CD4-positive, alpha-beta T cell treated with Interleukin-6 for 4 hours (primary cell): ENCODE data around the gene LSMEM2.
A peak's percentile ranks its signal among the peaks of the same experiment; 100 is the strongest.

Experiments
- DNase-seq: peaks from one replicate; pipeline ENCODE4 v3.0.0-alpha.2; 2020; ENCODE audit warnings: mixed read lengths

LSMEM2 gene

DNA sequence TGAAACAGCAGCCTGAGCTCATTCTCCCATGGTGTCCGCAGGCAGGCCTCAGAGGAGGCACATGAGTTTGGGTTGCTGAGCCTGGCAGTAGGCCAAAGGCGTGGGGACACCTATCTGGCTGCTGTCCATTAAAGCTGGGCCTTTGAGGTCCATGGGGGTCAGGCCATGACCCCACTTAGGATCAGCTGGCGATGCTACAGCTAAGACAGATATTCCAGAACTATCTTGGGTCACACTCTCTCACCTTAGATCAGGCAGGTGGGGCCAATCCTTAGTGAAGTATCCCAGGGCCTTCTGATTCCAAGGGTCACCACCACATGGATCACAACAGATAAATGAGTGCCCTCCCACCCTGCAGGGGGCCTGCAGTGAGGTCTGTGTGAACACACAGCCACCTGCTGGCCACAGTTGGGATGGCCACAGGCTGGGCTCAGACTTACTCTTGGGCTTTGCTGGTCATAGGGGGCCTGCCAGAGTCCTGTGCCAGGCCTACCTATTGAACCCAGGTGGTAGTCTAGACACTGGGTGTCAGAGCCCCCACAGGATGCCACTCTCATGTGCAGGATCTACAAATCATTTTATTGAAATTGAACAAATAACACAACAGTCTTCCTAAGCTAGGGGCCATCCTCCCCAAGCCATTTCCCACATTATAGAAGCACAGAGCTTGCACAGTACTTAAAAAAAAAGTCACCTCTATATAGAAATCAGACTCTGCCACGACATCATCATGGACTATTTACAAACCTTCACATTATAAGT is 45.6 kb downstream of the LSMEM2 start:
- peak; percentile 67 for DNase-seq

DNA sequence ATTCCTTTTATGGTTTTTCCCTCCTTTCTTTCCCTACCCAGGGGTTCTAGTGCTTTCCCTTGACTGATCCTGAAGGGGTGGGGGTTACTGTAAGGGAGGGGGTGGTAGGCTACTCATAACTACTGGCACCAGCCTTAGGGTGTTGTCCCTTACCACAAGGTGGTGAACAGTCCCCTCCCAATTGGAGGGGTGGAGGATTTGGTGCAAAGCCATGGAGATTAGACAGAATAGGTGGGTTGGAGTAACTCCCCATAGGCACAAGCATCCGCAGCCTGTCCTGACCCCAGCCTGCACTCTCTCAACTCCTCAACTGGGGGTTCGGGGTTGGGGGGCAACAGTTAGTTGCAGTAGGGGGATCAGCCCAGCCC is 46.2 kb downstream of the LSMEM2 start:
- no peak for DNase-seq

DNA sequence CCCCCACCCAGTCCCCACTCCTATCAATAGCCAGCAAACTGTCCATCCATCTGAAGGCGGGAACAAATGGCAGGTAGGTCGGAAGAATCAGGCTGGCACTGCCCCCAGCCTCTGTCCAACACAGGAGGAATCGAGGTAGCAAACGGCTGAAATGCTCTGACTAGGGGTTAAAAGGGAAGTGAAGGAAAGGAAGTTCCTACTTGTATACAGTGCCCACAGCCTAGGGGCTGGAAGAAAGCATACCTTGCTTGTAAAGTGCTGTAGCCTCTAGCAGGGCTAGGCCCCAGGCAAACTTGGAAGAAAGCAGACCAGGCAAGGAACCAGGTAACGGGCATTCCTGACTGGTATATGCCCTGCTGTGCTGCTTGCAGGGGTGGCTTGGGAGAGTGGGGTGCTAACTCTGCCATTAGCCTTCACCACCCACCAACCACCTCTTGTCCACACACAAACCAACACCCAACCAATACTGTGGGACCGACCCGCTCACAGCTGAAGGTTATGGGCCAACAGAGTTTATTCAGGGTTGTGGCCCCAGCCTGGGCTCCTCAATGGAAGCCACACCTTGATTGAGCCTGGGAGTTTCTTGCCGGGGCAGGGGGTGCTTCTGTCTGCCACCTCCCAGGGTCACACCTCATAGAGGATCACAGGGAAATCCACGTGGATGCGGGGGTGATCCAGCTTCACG is 46.8 kb downstream of the LSMEM2 start:
- DNase-seq: no peak

DNA sequence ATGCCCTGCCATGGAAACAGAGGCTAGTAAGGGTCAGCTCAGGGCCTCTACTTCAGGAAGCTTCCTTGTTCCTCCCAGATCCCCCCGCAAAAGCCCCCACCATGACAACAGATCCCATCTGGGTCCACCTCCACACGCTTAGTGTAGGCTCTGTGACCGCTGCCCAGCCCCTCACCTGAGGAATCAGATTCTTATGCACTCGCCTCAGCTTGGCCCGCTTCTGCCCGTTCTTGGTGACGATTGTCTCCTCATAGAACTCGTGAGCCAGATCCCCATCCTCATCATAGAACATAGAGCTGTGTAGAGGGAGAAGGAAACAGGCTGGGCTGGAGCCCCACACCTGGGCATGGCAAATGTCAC is 47.3 kb downstream of the LSMEM2 start:
- no peak for DNase-seq

DNA sequence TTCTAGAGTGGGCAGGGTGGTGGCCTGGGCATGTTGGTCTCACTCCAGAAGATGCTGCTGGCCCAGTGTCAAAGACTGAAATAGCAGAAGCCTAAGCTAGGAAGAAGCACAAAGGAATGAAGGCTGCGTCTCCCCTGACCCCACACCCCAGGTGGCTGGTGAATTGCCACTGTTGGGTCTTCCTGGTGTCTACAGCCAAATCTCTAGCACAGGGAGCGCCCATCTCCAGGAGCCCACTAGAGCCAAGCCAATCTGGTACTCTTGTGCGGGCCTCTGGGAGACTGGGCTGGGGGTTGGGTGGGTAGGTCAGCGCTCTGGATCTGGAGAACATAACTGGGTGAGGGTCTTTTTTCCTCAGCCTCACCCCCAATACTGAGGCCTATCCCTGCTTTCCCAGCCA is 48.2 kb downstream of the LSMEM2 start:
- DNase-seq: no peak

DNA sequence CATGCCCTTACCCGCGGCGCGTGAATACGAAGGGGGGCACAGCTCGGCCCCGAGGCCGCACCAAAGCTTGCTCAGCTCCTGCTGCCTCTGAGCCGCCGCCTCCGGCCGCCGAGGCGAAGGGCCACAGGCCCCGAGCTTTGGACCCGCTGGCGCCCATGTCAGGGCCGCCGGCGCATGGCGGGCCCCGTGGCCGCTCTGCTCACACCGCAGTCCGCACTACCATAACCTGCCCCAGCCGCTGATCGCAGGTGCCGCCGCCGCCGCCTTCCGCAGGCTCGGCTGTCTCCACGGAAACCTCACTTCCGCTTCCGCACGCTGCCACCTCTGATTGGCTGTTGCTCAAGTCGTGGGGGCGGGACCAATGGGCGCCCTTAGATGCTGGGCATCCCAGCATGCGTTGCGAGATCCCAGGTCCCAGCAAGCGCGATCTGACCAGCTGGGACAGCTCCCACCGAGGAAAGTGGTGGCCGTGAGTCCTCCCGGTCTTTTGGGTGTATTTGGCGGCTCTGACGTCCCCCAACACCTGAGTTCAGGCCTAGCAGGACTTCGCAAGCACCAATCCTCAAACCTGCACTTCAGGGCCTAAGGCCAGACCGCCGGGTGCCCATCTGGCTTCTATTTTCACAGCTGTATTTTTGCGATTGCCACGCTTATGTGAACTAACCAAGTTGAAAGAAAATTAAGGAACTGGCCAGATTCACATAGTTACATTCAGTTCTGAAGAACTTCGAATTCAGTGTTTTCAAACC is 49.2 kb downstream of the LSMEM2 start, which contains the start of gene TUSC2:
TUSC2 (minus strand) TSS at position 281 of the 749 bp plus-strand sequence; CDS start at position 157, 124 bp downstream.
- peak; percentile 97 for DNase-seq

DNA sequence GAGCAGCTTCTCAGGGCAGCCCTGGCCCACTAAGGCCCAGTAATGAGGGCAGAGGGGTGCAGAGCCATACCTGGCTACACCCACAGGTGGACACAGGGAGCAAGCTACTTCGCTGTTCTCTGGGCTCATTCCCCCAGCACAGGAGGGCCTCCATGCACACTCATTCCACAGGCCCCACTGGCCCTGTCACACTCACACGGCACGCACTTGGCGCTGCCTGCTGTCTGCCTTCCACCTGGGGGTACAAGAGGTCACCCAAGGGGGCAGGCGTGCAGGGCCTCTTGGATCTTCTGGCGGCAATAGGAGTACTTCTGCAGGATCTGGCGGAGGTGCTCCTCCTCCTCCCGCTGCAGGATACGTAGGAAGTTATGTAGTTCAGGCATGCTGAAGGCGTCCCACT is 51.4 kb downstream of the LSMEM2 start:
- DNase-seq: no peak

DNA sequence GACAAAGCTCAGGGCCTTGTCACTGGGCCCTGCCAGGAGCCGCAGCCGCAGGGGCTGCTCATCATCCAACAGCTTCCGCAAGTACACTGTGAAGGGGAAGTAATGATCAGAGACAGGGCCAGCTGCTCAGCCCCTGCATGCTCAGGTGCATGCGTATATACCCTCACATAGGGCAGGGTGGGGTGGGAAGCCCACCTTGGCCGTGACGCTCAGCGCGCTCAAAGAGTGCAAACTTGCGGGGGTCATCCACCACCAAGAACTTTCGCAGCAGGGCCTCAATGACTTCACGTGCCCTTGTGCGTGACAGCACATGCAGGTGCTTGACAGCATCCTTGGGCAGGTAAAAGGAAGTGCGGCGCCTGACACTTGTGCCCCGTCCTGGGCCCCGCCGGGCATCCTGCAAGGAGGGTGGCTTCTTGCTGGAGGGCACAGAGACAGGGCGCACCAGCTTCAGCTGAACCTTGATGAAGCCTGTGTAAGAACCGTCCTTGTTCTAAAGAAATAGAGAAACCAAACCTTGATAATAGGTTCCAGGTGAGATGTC is 52.5 kb downstream of the LSMEM2 start:
- no peak for DNase-seq

DNA sequence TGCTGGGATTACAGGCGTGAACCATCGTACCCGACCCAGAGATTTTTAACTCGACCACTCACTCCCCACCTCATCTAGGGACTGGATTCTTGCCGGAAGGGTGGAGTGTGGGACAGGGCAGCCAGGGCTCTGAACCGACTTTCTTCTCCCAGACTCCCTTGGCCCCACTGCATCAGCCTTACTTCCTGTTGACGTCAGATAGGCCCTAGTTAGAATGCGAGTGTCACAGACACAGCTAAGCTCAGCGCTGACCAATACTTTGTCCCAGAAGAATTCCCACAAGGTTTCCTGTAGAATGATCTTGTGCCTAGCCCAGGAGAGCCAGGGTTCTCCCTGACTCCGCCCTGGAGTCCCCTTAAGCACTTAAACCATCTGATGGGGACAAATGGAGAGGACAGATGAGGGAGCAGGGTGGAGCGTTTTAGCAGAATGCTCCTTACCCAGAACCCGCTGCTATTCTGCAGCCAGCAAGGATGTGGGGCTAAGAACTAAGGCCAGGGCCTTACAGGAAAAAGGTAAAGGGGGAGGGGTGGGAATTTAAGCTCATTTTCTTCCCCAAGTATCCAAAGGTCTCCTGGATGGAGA is 54.9 kb downstream of the LSMEM2 start:
- DNase-seq: no peak

DNA sequence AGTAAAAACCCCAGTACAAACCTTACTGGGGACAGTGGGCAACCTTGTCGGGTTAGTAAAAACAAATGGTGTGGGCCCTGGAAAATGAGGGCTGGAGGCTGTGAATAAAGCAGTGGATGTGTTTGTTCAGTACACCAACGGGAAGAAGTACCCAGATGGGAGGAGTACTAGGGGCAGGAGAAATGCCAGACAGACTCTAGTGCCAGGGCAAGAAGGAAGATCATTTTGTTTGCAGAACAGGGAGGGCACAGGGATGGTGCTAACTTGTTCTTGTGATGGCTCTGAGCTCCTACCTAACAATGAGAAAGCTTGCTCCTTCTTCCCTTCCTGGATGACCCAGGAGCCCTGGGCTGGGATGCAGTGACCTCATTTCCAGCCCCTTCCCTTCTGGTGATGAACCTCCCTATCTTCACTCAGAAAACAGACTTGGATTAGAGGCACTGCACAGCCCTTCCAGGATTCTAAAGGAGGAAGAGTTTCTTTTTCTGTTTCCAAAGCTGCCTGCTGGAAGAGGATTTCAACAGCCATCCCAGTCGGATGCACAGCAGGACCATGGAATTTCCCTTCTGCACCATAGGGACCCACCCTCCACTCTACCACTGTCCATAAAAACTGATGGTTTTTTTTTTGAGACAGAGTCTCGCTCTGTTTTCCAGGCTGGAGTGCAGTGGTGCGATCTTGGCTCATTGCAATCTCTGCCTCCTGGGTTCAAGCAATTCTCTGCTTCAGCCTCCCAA is 55.6 kb downstream of the LSMEM2 start:
- no peak for DNase-seq

DNA sequence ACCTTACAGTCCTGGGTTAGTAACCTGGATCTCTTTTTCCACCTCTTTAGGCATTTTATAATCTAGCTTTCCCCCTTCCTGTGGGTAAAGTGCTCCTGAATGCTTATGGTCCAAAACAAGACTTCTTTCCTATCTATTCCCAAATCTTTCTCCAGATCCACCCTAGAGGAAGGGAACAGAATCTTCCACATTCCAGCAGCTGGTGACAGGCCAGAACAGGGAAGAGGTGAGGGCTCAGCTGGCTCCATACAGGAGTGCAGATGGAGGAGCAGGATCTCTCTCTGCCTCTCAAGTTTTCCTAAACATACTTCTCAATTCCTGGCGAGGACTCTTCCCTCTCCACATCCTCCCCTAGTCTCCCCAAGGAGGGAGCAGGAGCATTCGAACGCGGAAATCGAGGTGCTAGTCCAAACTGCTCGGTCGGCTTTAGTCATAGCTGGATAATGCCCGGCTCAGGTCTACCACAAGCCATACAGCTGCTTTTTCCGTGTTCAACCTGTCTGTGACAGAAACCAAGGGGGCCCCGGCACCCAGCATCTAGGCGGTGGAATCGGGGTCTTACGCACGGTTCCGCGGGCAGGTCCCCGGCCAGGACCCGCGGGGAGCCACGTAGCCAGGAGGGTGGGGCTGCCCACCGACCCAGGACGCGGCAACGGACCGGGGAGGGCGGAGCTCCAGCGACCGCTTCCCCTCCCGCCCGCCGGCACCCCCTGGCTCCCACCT is 57.7 kb downstream of the LSMEM2 start:
- no peak for DNase-seq

DNA sequence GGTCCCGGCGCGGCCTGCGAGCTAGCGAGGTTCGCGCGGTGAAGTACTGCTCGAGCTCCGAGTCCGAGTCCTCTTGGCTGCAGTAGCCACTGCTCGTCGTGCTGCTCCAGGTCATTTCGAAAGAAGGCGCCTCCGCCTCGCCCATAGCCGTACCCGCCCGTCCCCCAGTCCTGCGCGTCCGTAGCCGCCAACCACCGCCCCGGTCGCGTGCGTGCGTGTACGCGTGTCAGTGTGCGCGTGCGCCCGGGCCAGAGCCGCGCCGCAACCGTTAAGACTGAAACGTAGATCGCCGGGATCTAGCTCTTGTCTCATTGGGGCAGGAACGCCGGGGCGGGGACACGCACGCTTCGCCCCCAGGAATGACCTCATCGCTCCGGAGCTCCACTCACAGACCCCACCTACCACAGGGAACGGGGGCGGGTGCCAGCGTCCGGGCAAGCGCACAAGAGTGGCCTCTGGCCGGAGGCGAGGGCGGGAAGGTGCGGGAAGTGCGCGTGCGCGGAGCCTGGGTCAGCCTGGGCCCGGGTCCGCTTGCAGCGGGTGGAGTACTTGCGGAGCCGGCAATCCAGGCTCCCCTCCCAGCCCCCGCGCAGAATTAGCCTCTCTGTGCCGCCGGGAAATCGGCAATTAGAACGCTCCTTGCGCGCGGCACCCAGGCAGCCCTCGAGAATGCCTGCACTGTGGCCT is 58.4 kb downstream of the LSMEM2 start:
- peak; percentile 98 for DNase-seq
